ENCODE results near the gene KCNQ1. TPM values are rescaled to one million over a fixed set of nuclear protein-coding genes. Genes with fewer than 3 reads are reported as not detected.

Gene KCNQ1
- total and polyA plus RNA-seq, 2 of the 13 experiments (the other 11 are each of a cell fraction or from before 2014, with no cell fraction given), result 0.02 to 0.08 TPM

GRCh38 chr11:2533587-2534133, 88.9 kb downstream of the KCNQ1 start (continued):
- peak; percentile 57 for TF ChIP-seq ARID5B (CRISPR knock-in tag; IDR thresholded peaks at IDR 0.05)
- peak; percentile 79 for TF ChIP-seq KDM2A (CRISPR knock-in tag; IDR thresholded peaks at IDR 0.05; ENCODE audit: borderline replicate concordance, low read depth)
- peak; percentile 40; the same call in 1 of the 2 replicates for TF ChIP-seq ZNF788 (CRISPR knock-in tag; IDR thresholded peaks at IDR 0.05; ENCODE audit: borderline replicate concordance)
- peak; percentile 79 for TF ChIP-seq TEAD3 (CRISPR knock-in tag; optimal IDR thresholded peaks at IDR 0.05; ENCODE audit: borderline replicate concordance)
- no peak for TF ChIP-seq SOX6 (IDR thresholded peaks at IDR 0.05)
- TF ChIP-seq SOX6 (CRISPR knock-in tag; IDR thresholded peaks at IDR 0.05), result peak; percentile 67
- TF ChIP-seq CSRNP1 (CRISPR knock-in tag; IDR thresholded peaks at IDR 0.05), result no peak
- peak; percentile 52; the same call in 1 of the 2 replicates for TF ChIP-seq BHLHE40 (IDR thresholded peaks at IDR 0.05; ENCODE audit: low read length)
- TF ChIP-seq TOPORS (CRISPR knock-in tag; IDR thresholded peaks at IDR 0.05), result no peak
- 0 out of 2 replicates have a peak, but pooled peaks have one; percentile 7 for TF ChIP-seq ZNF362 (CRISPR knock-in tag; IDR thresholded peaks at IDR 0.05; ENCODE audit: borderline replicate concordance)
- TF ChIP-seq ZNF770 (CRISPR knock-in tag; IDR thresholded peaks at IDR 0.05), result peak; percentile 69; the same call in 1 of the 2 replicates
- 0 out of 2 replicates have a peak, but pooled peaks have one; percentile 19 for TF ChIP-seq ZNF646 (CRISPR knock-in tag; IDR thresholded peaks at IDR 0.05)
- TF ChIP-seq ZNF780A (CRISPR knock-in tag; IDR thresholded peaks at IDR 0.05), result 0 out of 2 replicates have a peak, but pooled peaks have one; percentile 33

Measured in HepG2 (cell line).